GM03348 (cell line): Measurements from ENCODE around the gene TIGD3.
"Not testable (repeated sequence)": the region's sequence is repeated elsewhere in the genome, so short reads cannot be mapped to it uniquely, and the experiment has no call there.

Experiments used
- DNase-seq: peaks from one replicate; pipeline ENCODE4 v3.0.0; 2012; ENCODE audit warnings: low spot score

TIGD3 gene

DNA sequence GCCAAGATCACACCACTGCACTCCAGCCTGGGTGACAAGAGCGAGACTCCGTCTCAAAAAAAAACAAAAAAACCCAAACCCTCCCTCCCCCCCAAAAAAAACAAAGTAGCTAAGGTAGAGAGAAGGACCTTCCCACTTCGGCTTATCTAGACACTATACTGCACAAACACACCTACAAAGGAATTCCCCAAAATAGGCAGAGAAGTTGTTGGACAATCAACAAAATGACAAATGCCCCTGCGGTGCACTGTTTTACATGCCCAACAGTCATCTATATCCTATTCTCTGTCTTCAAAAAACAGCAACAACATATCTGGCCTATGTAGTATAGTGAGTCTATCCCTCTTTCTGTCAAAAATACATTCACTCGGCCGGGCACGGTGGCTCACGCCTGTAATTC is 27.5 kb upstream of the TIGD3 start:
- DNase-seq = no peak

DNA sequence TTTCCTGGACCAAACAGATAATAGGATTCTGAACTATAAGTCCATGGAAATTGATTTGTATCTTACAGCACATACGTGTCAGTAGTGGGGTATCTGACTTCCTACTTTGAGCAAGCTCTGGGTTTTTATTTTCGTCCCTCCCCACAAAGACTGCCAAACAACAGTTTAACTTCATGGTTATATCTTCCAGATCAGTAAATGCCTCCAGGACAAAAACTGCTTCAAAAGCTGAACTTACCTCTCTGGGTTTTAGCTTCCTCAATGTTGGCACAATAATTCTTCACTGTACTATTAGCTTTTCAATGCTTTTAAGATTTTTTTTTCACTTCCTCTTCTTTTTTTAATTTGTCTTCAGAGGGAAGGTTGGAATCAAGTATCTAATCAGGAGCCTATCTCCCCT is 25.1 kb upstream of the TIGD3 start:
- no peak for DNase-seq

DNA sequence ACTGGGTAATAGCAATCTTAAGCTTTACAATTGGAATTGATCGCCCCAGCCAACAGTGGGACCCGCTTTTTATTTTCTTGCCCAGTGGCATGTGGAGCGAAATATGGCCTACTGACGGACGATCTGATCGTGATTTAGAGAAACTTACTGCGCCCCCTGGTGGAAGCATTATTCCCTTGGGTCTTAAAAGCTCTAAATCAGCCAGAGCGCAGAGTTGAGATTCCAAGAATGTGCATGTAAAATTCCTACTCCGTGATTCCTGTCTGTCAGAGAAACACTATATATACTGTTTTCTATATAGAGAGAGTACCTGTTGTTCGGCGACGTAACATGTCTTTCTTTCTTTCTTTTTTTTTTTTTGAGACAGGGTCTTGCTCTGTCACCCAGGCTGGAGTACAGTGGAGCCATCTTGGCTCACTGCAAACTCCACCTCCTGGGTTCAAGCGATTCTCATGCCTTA is 24.6 kb upstream of the TIGD3 start:
- DNase-seq = peak; percentile 68

DNA sequence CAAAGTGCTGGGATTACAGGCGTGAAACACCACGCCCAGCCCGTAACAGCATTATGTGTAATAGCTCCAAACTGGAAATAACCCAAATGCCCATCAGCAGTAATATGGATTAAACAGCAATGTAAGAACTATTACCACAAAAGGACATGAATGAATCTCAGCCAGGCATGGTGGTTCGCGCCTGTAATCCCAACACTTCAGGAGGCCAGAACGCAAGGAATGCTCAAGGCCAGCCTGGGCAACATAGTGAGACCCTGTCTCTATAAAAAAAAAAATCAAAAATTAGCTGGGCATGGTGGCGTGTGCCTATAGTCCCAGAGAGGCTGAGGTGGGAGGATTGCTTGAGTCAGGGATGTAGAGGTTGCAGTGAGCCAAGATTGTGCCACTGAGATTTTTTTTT is 24.0 kb upstream of the TIGD3 start:
- DNase-seq = no peak

DNA sequence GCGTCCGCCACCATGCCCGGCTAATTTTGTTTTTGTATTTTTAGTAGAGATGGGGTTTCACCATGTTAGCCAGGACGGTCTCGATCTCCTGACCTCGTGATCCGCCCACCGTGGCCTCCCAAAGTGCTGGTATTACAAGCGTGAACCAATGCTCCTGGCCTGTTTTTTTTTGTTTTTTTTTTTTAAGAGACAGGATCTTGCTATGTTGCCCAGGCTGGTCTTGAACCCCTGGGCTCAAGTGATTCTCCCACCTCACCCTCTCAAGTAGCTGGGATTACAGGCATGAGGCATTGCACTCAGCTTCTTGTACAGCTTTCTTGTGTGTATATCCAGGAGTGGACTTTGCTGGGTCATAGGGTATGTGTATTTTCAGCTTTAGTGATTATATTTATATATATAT is 22.0 kb upstream of the TIGD3 start:
- not testable (repeated sequence) for DNase-seq

DNA sequence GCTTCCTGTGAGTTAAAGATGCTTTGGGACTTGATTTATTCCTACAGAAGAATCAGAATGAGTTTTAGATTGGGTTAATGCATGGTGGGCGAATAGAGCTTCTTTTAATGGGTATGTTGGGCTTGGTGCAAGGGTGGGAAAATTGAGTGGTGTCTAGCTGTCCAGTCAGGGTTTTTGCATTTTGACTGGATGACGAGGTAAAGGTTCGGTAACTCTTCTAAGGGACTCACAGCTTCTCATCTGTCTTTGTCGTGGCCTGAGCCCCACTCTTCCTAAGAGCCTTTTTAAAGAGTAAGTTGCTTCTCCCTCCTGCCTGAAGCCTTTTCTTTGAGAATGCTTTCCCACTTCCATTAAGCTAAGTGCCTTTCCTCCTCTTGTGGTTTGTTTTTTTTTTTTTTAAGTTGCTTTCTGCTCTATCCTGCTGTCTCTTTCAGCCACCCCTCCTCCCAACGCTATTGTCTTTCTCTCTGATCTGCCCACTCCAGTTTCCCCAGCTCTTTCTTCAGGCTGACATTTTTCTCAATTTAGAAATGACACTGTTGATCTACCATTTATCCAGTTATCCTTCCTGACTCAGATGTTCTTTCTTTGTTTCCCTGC is 19.8 kb upstream of the TIGD3 start:
- DNase-seq = no peak

DNA sequence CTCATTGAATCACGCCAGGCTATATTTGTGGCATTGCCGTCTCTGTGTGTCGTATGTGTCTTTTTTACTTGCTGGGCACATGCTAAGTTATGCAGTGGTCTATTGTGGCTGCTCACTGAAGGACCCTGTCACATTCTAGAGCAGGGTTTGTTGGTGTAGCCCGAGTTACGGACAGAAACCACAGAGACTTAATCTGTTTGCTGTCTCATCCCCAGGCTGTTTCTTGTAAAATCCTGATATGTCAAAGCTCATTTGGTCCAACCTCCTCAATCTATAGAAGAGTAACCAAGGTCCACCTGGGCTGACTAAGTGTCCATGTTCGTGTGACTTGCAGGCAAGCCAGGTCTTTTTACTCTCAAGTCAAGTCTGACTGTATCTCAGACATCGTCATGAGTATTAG is 15.9 kb upstream of the TIGD3 start:
- DNase-seq = no peak

DNA sequence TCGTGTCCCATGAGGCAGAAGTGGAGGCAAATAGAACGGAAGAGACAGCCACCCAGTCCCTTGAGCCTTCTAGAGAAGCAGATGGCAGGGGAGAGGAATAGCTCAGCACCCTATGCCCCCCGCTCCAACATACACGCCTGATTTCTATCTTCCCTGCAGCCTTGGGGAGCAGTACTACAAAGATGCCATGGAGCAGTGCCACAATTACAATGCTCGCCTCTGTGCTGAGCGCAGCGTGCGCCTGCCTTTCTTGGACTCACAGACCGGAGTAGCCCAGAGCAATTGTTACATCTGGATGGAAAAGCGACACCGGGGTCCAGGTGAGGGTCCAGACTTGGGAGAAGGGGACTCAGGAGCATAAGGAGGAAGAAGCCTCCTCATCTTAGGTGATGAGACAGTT is 14.3 kb upstream of the TIGD3 start:
- DNase-seq = no peak

DNA sequence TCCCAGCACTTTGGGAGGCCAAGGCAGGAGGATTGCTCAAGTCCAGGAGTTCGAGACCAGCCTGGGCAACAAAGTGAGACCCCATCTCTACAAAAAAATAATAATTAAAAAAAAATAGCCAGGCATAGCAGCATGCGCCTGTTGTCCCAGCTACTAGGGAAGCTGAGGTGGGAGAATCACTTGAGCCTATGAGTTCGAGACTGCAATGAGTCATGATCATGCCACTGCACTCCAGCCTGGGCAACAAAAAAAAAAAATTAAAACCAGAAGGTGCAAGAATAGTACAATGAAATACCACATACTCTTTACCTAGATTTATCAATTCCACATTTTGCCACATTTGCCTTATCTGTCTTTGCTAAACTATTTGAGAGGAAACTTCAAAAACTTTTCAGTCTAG is 12.7 kb upstream of the TIGD3 start:
- no peak for DNase-seq

DNA sequence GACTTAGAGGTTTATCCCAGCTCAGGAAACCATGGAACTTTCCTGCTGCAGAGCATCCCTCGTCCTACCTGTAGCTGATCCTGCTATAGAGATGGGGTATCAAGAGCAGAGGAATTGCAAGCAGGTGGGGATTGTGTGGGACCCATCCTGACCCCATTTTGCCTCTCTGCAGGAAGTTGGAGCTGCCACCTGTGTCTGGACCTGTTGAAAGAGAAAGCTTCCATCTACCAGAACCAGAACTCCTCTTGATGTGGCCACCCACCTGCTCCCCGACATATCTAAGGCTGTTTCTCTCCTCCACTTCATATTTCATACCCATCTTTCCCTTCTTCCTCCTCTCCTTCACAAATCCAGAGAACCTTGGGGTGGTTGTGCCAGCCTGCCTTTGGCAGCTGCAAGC is 3.0 kb upstream of the TIGD3 start:
- DNase-seq = no peak

DNA sequence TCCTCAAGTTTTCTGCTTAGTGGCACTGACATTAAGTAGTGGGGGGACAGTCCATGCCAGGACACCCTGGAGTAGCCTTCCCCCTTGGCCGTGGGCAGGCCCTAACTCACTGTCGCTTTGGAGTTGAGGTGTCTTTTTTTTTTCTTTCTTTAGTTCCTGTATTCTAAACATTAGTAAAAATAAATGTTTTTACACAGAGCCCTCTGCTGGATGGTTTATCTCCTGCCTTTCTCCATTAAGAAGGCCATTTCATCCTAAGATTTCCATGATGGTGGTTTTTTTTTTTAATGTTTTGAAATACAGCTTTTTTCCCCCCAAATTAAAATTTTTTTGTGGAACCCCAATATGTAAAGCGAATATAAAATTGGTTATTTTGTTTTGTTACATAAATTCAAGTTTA is 1.8 kb upstream of the TIGD3 start:
- DNase-seq = peak; percentile 20

DNA sequence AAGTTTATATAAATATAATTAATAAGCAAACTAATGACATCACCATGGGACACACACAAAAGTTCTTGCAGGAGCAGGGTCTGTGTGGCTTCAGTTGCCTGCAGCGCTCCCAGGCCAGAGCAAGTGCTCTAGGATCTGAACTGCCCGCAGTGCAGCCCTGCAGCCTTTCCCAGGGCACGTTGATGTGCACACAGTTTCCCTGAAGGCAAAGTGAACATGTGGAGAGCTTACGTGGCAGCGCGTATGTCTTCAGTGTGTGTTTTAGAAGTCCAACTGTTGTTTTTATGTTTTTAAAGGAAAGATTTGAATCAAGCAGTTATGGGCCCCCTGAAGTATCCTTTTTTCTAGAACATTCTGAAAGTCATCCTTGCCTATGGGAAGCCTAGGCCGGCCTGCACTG is 1.2 kb upstream of the TIGD3 start:
- no peak for DNase-seq

DNA sequence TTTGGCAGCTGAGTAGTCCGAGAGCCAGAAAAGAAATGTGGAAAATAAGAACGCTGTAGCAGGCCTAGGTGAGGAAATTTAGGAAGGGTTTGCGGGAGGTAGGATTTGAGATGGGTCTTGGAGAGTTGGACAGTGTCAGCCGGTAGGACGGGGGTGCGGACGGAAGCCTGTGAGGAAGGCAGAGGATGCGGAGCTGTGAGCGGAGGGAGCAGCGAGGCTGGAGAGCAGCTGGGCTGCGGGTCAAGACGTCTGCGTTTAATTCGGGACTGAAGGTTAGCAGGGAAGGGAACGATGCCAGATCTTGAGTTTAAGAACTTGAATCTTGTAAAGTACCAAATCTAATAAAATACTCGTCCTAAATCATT is 669 bp upstream of the TIGD3 start:
- DNase-seq = no peak

DNA sequence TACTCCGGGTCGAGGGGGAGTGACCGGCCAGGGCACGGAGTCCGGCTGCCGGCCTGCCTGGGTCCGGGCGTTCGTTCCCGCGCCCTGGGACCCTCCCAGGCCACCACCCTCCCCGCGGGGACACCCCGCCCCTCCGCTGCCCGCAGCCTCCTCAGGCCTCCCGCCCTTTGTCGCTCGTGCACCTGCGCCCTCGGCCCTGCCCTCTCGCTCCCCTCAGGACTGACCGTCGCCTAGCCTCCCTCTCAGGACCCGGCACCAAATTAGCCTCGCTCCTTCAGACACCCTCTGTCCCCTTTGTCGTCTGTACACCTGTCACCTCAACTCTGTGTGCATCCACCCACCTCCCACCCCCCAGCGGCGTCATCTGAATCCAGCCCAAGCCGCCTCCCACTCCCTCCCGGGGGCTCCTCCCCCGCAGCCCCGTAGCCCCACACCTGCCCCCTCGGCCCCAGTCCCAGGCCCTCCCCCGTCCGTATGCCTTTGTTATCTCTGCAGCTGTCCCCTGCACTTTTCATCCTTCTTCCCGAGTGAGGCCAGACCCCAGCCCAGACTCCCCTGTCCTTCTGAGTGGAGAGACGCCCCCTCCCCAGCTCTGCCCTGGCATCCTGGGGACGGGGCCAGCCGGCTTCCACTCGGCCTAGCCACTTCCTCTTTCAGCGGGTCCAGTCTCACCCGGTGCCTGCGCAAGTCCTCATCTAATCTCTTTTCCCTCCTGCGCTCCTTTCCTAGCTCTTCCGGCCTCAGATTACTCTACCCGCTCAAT is 643 bp downstream of the TIGD3 start:
- peak; percentile 21 for DNase-seq

DNA sequence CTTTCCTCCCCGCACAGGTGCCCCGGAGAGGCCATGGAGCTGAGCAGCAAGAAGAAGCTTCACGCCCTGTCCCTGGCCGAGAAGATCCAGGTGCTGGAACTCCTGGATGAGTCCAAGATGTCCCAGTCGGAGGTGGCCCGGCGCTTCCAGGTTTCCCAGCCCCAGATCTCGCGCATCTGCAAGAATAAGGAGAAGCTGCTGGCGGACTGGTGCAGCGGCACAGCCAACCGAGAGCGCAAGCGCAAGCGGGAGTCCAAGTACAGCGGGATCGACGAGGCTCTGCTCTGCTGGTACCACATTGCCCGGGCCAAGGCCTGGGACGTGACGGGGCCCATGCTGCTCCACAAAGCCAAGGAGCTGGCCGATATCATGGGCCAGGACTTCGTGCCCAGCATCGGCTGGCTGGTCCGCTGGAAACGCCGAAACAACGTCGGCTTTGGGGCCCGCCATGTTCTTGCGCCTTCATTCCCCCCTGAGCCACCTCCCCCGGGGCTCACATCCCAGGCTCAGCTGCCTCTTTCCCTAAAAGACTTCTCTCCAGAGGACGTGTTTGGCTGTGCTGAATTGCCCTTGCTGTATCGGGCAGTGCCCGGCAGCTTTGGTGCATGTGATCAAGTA is 1.3 kb downstream of the TIGD3 start:
- DNase-seq = peak; percentile 73

DNA sequence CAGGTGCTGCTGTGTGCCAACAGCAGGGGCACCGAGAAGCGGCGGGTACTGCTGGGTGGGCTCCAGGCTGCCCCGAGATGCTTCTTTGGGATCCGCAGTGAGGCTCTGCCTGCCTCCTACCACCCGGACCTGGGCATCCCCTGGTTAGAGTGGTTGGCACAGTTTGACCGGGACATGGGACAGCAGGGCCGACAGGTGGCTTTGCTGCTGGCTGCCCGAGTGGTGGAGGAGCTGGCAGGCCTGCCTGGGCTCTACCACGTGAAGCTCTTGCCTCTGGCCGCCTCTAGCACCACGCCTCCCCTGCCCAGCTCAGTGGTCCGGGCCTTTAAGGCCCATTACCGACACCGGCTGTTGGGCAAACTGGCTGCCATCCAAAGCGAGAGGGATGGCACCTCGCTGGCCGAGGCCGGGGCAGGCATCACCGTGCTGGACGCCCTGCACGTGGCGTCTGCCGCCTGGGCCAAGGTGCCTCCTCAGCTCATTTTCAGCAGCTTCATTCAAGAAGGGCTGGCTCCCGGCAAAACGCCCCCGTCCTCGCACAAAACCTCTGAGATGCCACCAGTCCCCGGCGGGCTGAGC is 1.9 kb downstream of the TIGD3 start:
- no peak for DNase-seq

DNA sequence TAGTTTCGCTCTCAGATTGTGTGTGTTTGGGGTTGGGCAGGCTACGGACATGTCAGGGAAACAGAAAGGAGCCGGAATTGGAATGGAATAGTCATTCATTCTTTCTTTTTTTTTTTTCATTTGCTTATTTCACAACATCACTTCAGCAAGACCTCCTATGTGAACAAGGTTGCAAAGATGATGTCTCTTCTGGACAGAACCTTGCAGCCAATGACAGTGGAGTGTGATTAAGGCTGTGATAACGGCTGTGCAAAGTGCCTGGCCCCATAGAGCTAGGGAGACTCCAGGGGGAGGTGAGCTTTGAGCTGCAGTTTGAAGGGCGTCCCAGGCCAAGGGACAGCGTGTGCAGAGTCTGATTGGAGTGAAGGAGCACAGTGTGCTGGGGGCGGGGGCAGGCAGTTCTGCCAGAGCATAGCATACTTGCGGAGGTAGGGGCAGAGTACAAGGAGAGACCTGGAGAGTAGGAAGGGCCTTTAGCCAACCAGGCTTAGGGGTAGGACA is 3.4 kb downstream of the TIGD3 start:
- no peak for DNase-seq

DNA sequence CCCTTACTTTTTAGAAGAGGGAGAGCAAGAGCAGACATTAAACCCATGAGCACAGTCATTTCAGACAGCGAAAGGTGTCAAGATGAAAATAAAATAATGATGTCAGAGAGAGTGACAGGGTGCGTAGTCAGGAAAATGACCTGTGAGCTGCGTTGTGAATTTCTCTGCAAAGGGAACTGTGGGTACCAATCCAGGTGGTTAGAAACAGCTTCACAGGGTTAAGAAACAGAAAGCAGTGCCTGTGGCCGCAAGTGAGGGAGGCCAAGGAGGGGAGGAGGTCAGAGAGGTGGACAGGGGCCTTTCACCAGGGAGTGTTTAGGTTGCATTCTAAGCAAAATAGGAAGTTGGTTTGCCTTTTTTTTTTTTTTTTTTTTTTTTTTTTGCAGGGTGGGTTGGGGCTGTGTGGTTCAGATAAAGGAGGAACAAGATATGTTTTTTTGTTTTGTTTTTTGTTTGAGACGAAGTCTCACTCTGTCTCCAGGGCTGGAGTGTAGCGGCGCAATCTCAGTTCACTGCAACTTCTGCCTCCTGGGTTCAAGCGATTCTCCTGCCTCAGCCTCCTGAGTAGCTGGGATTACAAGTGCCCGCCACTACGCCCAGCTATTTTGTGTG is 7.9 kb downstream of the TIGD3 start:
- DNase-seq = no peak

DNA sequence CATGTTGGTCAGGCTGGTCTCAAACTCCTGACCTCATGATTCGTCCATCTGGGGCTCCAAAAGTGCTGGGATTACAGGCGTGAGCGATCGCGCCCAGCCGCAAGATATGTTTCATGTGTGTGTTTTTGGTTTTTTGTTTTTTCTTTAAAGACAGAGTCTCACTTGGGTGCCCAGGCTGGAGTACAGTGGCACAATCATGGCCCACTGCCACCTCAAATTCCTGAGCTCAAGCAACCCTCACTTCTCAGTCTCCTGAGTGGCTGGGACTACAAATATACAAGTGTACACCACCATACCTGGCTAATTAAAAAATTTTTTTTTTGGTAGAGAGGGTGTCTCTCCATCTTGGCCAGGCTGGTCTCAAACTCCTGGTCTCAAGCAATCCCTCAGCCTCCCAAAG is 8.4 kb downstream of the TIGD3 start:
- no peak for DNase-seq

DNA sequence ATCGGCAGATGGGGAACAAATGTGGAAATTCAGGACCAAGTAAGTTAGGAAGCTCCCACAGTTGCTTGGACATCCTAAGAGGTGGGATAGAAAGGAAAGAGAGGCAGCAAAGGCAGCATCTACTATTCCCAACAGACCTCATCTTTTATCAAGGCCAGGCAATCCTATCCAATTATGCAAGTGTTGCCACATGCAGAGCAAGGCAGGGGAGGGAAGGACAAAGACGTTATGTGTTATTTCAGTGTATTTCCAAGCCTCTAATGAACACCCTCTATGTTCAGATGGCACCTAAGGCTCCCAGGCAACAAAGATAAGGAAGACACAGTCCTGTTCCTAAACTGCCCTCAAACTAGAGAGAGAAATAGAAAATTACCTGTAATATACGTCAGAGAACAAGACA is 9.2 kb downstream of the TIGD3 start:
- DNase-seq = no peak

DNA sequence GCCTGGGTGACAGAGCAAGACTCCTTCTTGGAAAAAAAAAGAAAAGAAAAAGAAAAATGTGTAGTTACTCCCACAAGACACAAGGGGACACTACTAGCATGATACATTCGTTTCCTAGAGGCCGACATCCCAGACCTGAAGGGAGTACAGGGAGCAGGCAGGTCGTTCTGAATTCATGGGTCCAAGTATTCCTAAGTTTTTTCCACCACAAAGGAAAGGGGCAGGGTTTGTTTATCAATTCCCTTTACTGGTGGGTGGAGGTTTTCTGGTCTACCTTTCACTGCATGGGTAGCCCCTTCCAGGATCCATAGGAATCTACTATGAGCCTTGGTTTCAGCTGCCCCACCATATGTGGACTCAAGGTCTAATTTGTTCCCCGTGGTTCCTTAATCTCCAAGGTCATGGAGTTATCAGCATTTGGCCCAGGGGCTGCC is 11.8 kb downstream of the TIGD3 start:
- peak; percentile 88 for DNase-seq

DNA sequence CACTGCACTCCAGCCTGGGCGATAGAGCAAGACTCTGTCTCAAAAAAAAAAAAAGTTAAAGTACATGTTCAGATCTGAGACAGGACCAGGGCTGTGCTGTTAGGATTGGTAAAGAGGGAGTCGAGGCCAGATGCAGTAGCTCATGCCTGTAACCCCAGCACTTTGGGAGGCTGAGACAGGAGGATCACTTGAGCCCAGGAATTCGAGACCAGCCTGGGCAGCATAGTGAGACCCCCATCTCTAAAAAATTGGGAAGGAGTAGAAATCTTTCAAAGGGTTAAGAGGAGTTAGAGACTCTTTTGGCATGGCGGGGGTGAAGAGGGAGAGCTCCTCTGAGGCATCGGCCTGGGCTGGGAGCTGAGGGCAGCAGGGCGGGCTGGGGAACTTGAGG is 16.1 kb downstream of the TIGD3 start:
- no peak for DNase-seq
